Measurements from ENCODE around the gene CADM4. TPM values are rescaled to one million over a fixed set of nuclear protein-coding genes. Genes with fewer than 3 reads are reported as not detected.

Gene CADM4
- total and polyA plus RNA-seq, 9 of the 15 experiments (the other 6 are each of a cell fraction or from before 2014, with no cell fraction given), result 0.03 to 4.6 (median 1.3) TPM

- TF ChIP-seq, protein P1, sequence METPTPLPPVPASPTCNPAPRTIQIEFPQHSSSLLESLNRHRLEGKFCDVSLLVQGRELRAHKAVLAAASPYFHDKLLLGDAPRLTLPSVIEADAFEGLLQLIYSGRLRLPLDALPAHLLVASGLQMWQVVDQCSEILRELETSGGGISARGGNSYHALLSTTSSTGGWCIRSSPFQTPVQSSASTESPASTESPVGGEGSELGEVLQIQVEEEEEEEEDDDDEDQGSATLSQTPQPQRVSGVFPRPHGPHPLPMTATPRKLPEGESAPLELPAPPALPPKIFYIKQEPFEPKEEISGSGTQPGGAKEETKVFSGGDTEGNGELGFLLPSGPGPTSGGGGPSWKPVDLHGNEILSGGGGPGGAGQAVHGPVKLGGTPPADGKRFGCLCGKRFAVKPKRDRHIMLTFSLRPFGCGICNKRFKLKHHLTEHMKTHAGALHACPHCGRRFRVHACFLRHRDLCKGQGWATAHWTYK (CRISPR knock-in tag; IDR thresholded peaks at IDR 0.05), result peak; percentile 42; the same call in 1 of the 2 replicates
- TF ChIP-seq NFE2 (IDR thresholded peaks at IDR 0.05; ENCODE audit: low read depth) (no peak), ZNF511 (CRISPR knock-in tag; IDR thresholded peaks at IDR 0.05) (peak; percentile 71; the same call in 1 of the 2 replicates), SAP30 (IDR thresholded peaks at IDR 0.05; ENCODE audit: borderline replicate concordance, insufficient read depth, low read depth, low read length, poor library complexity, severe bottlenecking) (peak; percentile 88), HDAC8 (tag; IDR thresholded peaks at IDR 0.05) (0 out of 2 replicates have a peak, but pooled peaks have one; percentile 22), MNT (conservative IDR thresholded peaks at IDR 0.05) (peak in 1 of 2 experiments; percentile 60; a peak in 2 of 4 replicates), CREM (IDR thresholded peaks at IDR 0.05; ENCODE audit: low read depth) (peak; percentile 96), SIN3A (IDR thresholded peaks at IDR 0.05; ENCODE audit: borderline replicate concordance in 2 of 2, control insufficient read depth in 1 of 2, low read depth in 2 of 2, low read length in 2 of 2) (peak; percentile 54 to 76; a peak in 1 of 4 replicates), HCFC1 (IDR thresholded peaks at IDR 0.05; ENCODE audit: low read depth, low read length) (peak; percentile 65), ZNF347 (CRISPR knock-in tag; IDR thresholded peaks at IDR 0.05; ENCODE audit: low read depth) (no peak), MAX (CRISPR knock-in tag; IDR thresholded peaks at IDR 0.05) (peak; percentile 62; the same call in 1 of the 2 replicates), YY1 (IDR thresholded peaks at IDR 0.05; ENCODE audit: borderline replicate concordance in 1 of 3, control insufficient read depth in 1 of 3, extremely low read depth in 1 of 3, insufficient read depth in 3 of 3, insufficient read length in 1 of 3, insufficient replicate concordance in 2 of 3, low read depth in 1 of 3, low read length in 2 of 3) (peak in 2 of 3 experiments; percentile 26 to 62), GABPA (tag; conservative IDR thresholded peaks at IDR 0.05; ENCODE audit: low read depth) (0 out of 2 replicates have a peak, but pooled peaks have one; percentile 24), TBL1XR1 (IDR thresholded peaks at IDR 0.05; ENCODE audit: low read length in 2 of 2) (no peak)
- TF ChIP-seq, protein P2, sequence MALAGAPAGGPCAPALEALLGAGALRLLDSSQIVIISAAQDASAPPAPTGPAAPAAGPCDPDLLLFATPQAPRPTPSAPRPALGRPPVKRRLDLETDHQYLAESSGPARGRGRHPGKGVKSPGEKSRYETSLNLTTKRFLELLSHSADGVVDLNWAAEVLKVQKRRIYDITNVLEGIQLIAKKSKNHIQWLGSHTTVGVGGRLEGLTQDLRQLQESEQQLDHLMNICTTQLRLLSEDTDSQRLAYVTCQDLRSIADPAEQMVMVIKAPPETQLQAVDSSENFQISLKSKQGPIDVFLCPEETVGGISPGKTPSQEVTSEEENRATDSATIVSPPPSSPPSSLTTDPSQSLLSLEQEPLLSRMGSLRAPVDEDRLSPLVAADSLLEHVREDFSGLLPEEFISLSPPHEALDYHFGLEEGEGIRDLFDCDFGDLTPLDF (CRISPR knock-in tag; IDR thresholded peaks at IDR 0.05), result peak; percentile 47; the same call in 1 of the 2 replicates
These were observed 64.3 kb downstream of the CADM4 start, which contains the start of the genes PINLYP and XRCC1 (continued) for GRCh38 chr19:43575156-43575950.
